NCI-H187 treated with DMSO at 0.1 percent for 48 hours (cell line): ENCODE measurements around the gene USP37.
"Not testable (repeated sequence)": the region's sequence is repeated elsewhere in the genome, so short reads cannot be mapped to it uniquely, and the experiment has no call there.

Experiments
- DNase-seq: peaks from one replicate; lab custom pipeline; 2025; lab: John Stamatoyannopoulos, UW

The USP37 gene

GRCh38 chr2:218568190-218569037 lies at the start of gene USP37, which contains the start of gene CNOT9:
USP37 (minus strand) TSS chr2:218568351; CDS start chr2:218558653, 9,698 bp downstream.
CNOT9 (plus strand) TSS chr2:218568839; CDS start chr2:218568955, 116 bp downstream.
- DNase-seq = peak; percentile 86

- no peak for DNase-seq
These were observed 47.7 kb upstream of the USP37 start for GRCh38 chr2:218615868-218616315.

- DNase-seq = no peak
These were observed 39.4 kb upstream of the USP37 start, which contains the start of gene PLCD4 for GRCh38 chr2:218607436-218608115. PLCD4 (plus strand) TSS chr2:218607899; CDS start chr2:218615740, 7,841 bp downstream.

GRCh38 chr2:218605432-218605831 lies 37.3 kb upstream of the USP37 start:
- no peak for DNase-seq

GRCh38 chr2:218585541-218585940 lies 17.4 kb upstream of the USP37 start:
- DNase-seq = no peak

- DNase-seq = no peak
These were observed 16.1 kb upstream of the USP37 start for GRCh38 chr2:218583983-218584850.

GRCh38 chr2:218582076-218582475 lies 13.9 kb upstream of the USP37 start:
- no peak for DNase-seq

GRCh38 chr2:218578272-218578877 lies 10.2 kb upstream of the USP37 start:
- no peak for DNase-seq

- DNase-seq = no peak
These were observed 9.5 kb upstream of the USP37 start for GRCh38 chr2:218577482-218578220.

GRCh38 chr2:218576854-218577253 lies 8.7 kb upstream of the USP37 start:
- no peak for DNase-seq

- DNase-seq = no peak
These were observed 2.7 kb upstream of the USP37 start for GRCh38 chr2:218570850-218571249.

GRCh38 chr2:218569661-218570500 lies 1.7 kb upstream of the USP37 start:
- DNase-seq = no peak

GRCh38 chr2:218569038-218569431 lies 884 bp upstream of the USP37 start:
- no peak for DNase-seq

- no peak for DNase-seq
These were observed 358 bp downstream of the USP37 start for GRCh38 chr2:218567797-218568189.

GRCh38 chr2:218566296-218566695 lies 1.9 kb downstream of the USP37 start:
- DNase-seq = no peak

GRCh38 chr2:218564056-218564455 lies 4.1 kb downstream of the USP37 start:
- DNase-seq = no peak

GRCh38 chr2:218558986-218559385 lies 9.2 kb downstream of the USP37 start:
- no peak for DNase-seq

GRCh38 chr2:218557941-218558340 lies 10.2 kb downstream of the USP37 start:
- no peak for DNase-seq

GRCh38 chr2:218555527-218555926 lies 12.6 kb downstream of the USP37 start:
- DNase-seq = no peak

GRCh38 chr2:218554225-218554624 lies 13.9 kb downstream of the USP37 start:
- not testable (repeated sequence) for DNase-seq
